ENCODE data around the gene CHDH. TPM values are rescaled to one million over a fixed set of nuclear protein-coding genes. Genes with fewer than 3 reads are reported as not detected.

The CHDH gene
- total and polyA plus RNA-seq, 2 donors (not counting 1 experiment from before 2014, with no cell fraction given) = 0.03 to 0.37 TPM

- no peaks in the 10 kb centered on the region for H3K9me3 ChIP-seq (ENCODE audit: control extremely low read depth in 1 of 3, control insufficient read depth in 2 of 3, insufficient read depth in 1 of 3, low read length in 2 of 3)
- no peaks in the 10 kb centered on the region for H3K9me3 Mint-ChIP-seq (ENCODE audit: insufficient read depth)
- no peak overlapping the region for H3K4me2 ChIP-seq (replicated peaks; ENCODE audit: low read depth, low read length, poor library complexity, severe bottlenecking)
- peaks cover 0 to 7% of the 10 kb centered on the region in 2 donors for H3K4me1 ChIP-seq (ENCODE audit: control insufficient read depth in 2 of 2, insufficient read depth in 2 of 2, low read length in 2 of 2)
- no peaks in the 10 kb centered on the region for H4K20me1 ChIP-seq (ENCODE audit: control insufficient read depth, insufficient read depth, low read length, poor library complexity, severe bottlenecking)
- no peak overlapping the region for H3K9ac ChIP-seq (ENCODE audit: low read length)
- POLR2A ChIA-PET = no interaction called here
- no peak overlapping the region for H3K4me3 ChIP-seq (ENCODE audit: control extremely low read depth in 1 of 5, extremely low read depth in 1 of 5, insufficient read depth in 1 of 5, low read depth in 2 of 5, low read length in 4 of 5)
- H3K4me3 Mint-ChIP-seq = no peak overlapping the region
- H3K36me3 ChIP-seq (replicated peaks in 1 of 2; ENCODE audit: control extremely low read depth in 1 of 2, control insufficient read depth in 1 of 2, extremely low read depth in 1 of 2, insufficient read depth in 2 of 2, low read length in 1 of 2) = no peaks in the 10 kb centered on the region
- 97% methylated on average over 4 of the region's 5 CpGs for WGBS (ENCODE audit: insufficient coverage)
- DNase-seq = no peak
- no peak overlapping the region for H3K27ac Mint-ChIP-seq
- TF ChIP-seq EZH2 (IDR thresholded peaks at IDR 0.05; ENCODE audit: borderline replicate concordance, insufficient read depth, low read depth, low read length, poor library complexity, severe bottlenecking) (no peak), CTCF (IDR thresholded peaks at IDR 0.05) (no peak)
- no peak for ATAC-seq (ENCODE audit: low read depth)
- peaks cover 13% of the 10 kb centered on the region for H3K4me1 Mint-ChIP-seq
- no peaks in the 10 kb centered on the region for H3K27me3 ChIP-seq (replicated peaks in 1 of 4; ENCODE audit: control extremely low read depth in 1 of 4, control insufficient read depth in 3 of 4, insufficient read depth in 4 of 4, low read length in 3 of 4)
- no peak overlapping the region for H2AFZ ChIP-seq (ENCODE audit: insufficient read depth, low read depth, low read length, poor library complexity, severe bottlenecking)
- no peaks in the 10 kb centered on the region for H3K79me2 ChIP-seq (ENCODE audit: control insufficient read depth, insufficient read depth, low read length)
- CTCF ChIA-PET = interaction anchor here (1.6 kb wide), 1 partner anchor 65 kb away, joined by 3 read pairs; no protein-coding TSS in a partner anchor
- intact Hi-C loops (cut with micrococcal nuclease) = no loop called here
- no peaks in the 10 kb centered on the region for H3K27me3 Mint-ChIP-seq
- no peak overlapping the region for H3K27ac ChIP-seq (ENCODE audit: low read length in 2 of 2)
Observed at GRCh38 chr3:53775834-53776251, 70.4 kb downstream of the CHDH start.

- no peaks in the 10 kb centered on the region for H3K9me3 ChIP-seq (ENCODE audit: control extremely low read depth in 1 of 3, control insufficient read depth in 2 of 3, insufficient read depth in 1 of 3, low read length in 2 of 3)
- no peak overlapping the region for H3K4me3 ChIP-seq (ENCODE audit: control extremely low read depth in 1 of 5, extremely low read depth in 1 of 5, insufficient read depth in 1 of 5, low read depth in 2 of 5, low read length in 4 of 5)
- no peak for DNase-seq
- peaks cover 0 to 7% of the 10 kb centered on the region in 2 donors for H3K4me1 ChIP-seq (ENCODE audit: control insufficient read depth in 2 of 2, insufficient read depth in 2 of 2, low read length in 2 of 2)
- intact Hi-C loops (cut with micrococcal nuclease) = no loop called here
- Mint-ChIP-seq H3K4me1 (peaks cover 13% of the 10 kb centered on the region), H3K27ac (no peak overlapping the region), H3K9me3 (ENCODE audit: insufficient read depth) (no peaks in the 10 kb centered on the region), H3K4me3 (no peak overlapping the region), H3K27me3 (no peaks in the 10 kb centered on the region)
- ATAC-seq (ENCODE audit: low read depth) = no peak
- no peak overlapping the region for H3K27ac ChIP-seq (ENCODE audit: low read length in 2 of 2)
- no peak overlapping the region for H3K4me2 ChIP-seq (replicated peaks; ENCODE audit: low read depth, low read length, poor library complexity, severe bottlenecking)
- no peak overlapping the region for H2AFZ ChIP-seq (ENCODE audit: insufficient read depth, low read depth, low read length, poor library complexity, severe bottlenecking)
- H3K9ac ChIP-seq (ENCODE audit: low read length) = no peak overlapping the region
- H4K20me1 ChIP-seq (ENCODE audit: control insufficient read depth, insufficient read depth, low read length, poor library complexity, severe bottlenecking) = no peaks in the 10 kb centered on the region
- H3K27me3 ChIP-seq (replicated peaks in 1 of 4; ENCODE audit: control extremely low read depth in 1 of 4, control insufficient read depth in 3 of 4, insufficient read depth in 4 of 4, low read length in 3 of 4) = no peaks in the 10 kb centered on the region
- CTCF ChIA-PET = interaction anchor here (1.6 kb wide), 1 partner anchor 64 kb away, joined by 3 read pairs; no protein-coding TSS in a partner anchor
- POLR2A ChIA-PET = no interaction called here
- 94% methylated on average over 2 of the region's 5 CpGs for WGBS (ENCODE audit: insufficient coverage)
- no peaks in the 10 kb centered on the region for H3K79me2 ChIP-seq (ENCODE audit: control insufficient read depth, insufficient read depth, low read length)
- no peaks in the 10 kb centered on the region for H3K36me3 ChIP-seq (replicated peaks in 1 of 2; ENCODE audit: control extremely low read depth in 1 of 2, control insufficient read depth in 1 of 2, extremely low read depth in 1 of 2, insufficient read depth in 2 of 2, low read length in 1 of 2)
- TF ChIP-seq EZH2 (IDR thresholded peaks at IDR 0.05; ENCODE audit: borderline replicate concordance, insufficient read depth, low read depth, low read length, poor library complexity, severe bottlenecking) = no peak
- TF ChIP-seq CTCF (IDR thresholded peaks at IDR 0.05) = no peak
Observed at GRCh38 chr3:53775018-53775417, 71.2 kb downstream of the CHDH start.

Measured in B cell (primary cell).